ENCODE data around the gene DLK1.

Gene DLK1

GRCh38 chr14:100692859-100693558 lies 33.7 kb upstream of the DLK1 start:
- TF ChIP-seq CTCF (IDR thresholded peaks at IDR 0.05; ENCODE audit: control insufficient read depth, extremely low read depth, insufficient read depth), result no peak
- H3K4me3 ChIP-seq (ENCODE audit: low read depth, low read length), result no peak overlapping the region
- no peak for DNase-seq (ENCODE audit: low read depth)

- no peak overlapping the region for H3K4me3 ChIP-seq (ENCODE audit: low read depth, low read length)
- no peak for DNase-seq (ENCODE audit: low read depth)
- no peak for TF ChIP-seq CTCF (IDR thresholded peaks at IDR 0.05; ENCODE audit: control insufficient read depth, extremely low read depth, insufficient read depth)
These were observed 32.7 kb upstream of the DLK1 start for GRCh38 chr14:100693877-100694578.

GRCh38 chr14:100694579-100695422 lies 31.9 kb upstream of the DLK1 start:
- H3K4me3 ChIP-seq (ENCODE audit: low read depth, low read length), result no peak overlapping the region
- TF ChIP-seq CTCF (IDR thresholded peaks at IDR 0.05; ENCODE audit: control insufficient read depth, extremely low read depth, insufficient read depth), result no peak
- DNase-seq (ENCODE audit: low read depth), result no peak

- DNase-seq (ENCODE audit: low read depth), result no peak
- no peak overlapping the region for H3K4me3 ChIP-seq (ENCODE audit: low read depth, low read length)
- no peak for TF ChIP-seq CTCF (IDR thresholded peaks at IDR 0.05; ENCODE audit: control insufficient read depth, extremely low read depth, insufficient read depth)
These were observed 31.3 kb upstream of the DLK1 start for GRCh38 chr14:100695423-100695738.

GRCh38 chr14:100696008-100696407 lies 30.7 kb upstream of the DLK1 start:
- no peak overlapping the region for H3K4me3 ChIP-seq (ENCODE audit: low read depth, low read length)
- no peak for DNase-seq (ENCODE audit: low read depth)
- TF ChIP-seq CTCF (IDR thresholded peaks at IDR 0.05; ENCODE audit: control insufficient read depth, extremely low read depth, insufficient read depth), result no peak

GRCh38 chr14:100696590-100696989 lies 30.1 kb upstream of the DLK1 start:
- no peak for DNase-seq (ENCODE audit: low read depth)
- H3K4me3 ChIP-seq (ENCODE audit: low read depth, low read length), result no peak overlapping the region
- no peak for TF ChIP-seq CTCF (IDR thresholded peaks at IDR 0.05; ENCODE audit: control insufficient read depth, extremely low read depth, insufficient read depth)

Measured in LNCaP clone FGC (cell line).